Measurements from ENCODE around the gene NKTR. TPM values are rescaled to one million over a fixed set of nuclear protein-coding genes. Genes with fewer than 3 reads are reported as not detected.

NKTR gene
- total RNA-seq, 4 donors from 2014 or later = 96.3 to 172 (median 133) TPM

DNA sequence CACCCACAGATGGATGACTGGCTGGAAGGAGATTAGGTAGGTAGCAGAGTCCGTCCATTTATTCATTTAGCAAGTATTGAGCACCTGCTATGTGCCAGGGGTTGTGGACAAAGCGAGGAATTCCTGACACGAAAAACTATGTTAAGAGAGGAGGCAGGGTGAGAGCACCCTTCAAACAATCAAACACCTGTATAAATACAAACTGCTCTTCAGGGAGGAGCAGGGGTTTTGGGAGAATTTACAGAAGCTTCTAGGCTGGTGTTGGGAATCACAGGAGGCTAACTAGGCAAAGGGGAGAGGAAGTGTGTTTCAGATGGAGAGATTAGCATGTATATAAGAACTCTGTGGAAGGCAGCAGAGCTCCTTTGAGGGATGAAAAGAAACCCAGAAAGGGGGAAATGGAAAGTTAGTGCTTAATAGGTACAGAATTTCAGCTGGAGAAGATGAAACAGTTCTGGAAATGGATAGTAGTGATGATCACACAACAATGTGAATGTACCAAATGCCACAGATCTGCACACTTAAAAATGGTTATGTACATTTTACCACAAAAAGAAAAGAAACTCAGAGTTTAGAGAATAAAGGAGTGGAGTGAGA, 17.9 kb upstream of the NKTR start:
- 0 to 2% methylated on average over 1 to 3 of the region's 3 CpGs for WGBS, 2 donors (ENCODE audit: low coverage in 1 of 2)
- DNase-seq = no peak
- H3K4me3 ChIP-seq = peak overlapping the region; percentile 64 to 80 (median 72)
- no peaks in the 10 kb centered on the region for H3K36me3 ChIP-seq
- intact Hi-C loops (cut with DNase I; ENCODE audit: low total_unique reads) = loop anchor here (10.0 kb wide), 1 partner anchor 162 kb away; no protein-coding TSS in a partner anchor
- H3K27me3 ChIP-seq = no peaks in the 10 kb centered on the region
- no peak for TF ChIP-seq EP300 (IDR thresholded peaks at IDR 0.05; ENCODE audit: low read depth)
- no peak for TF ChIP-seq POLR2AphosphoS5 (IDR thresholded peaks at IDR 0.05)
- TF ChIP-seq POLR2A (IDR thresholded peaks at IDR 0.05) = no peak
- TF ChIP-seq CTCF (IDR thresholded peaks at IDR 0.05) = no peak
- H3K4me1 ChIP-seq = peaks cover 0 to 22% (median 8%) of the 10 kb centered on the region in 4 donors
- H3K27ac ChIP-seq = peak overlapping the region; percentile 84 to 93 (median 90)
- H3K9me3 ChIP-seq = no peaks in the 10 kb centered on the region
- in situ Hi-C loops (cut with MboI; ENCODE audit: low pct_ligation_motif_present in 1 of 4, low pct_unique_long_range_greater_than_20kb in 1 of 4, low sequenced_read_pairs in 3 of 4) = loop anchor here in 1 of 4 donors (25.0 kb wide), 1 partner anchor 180 kb away; the partner anchor contains the start of gene CCDC13

- Histone ChIP-seq H3K4me3 (no peak overlapping the region), H3K36me3 (no peaks in the 10 kb centered on the region), H3K27ac (no peak overlapping the region), H3K4me1 (peaks cover 5 to 23% (median 12%) of the 10 kb centered on the region in 4 donors), H3K27me3 (no peaks in the 10 kb centered on the region), H3K9me3 (no peaks in the 10 kb centered on the region)
- intact Hi-C loops (cut with DNase I; ENCODE audit: low total_unique reads) (loop anchor here (10.0 kb wide), 1 partner anchor 156 kb away; no protein-coding TSS in a partner anchor), in situ Hi-C loops (cut with MboI; ENCODE audit: low pct_ligation_motif_present in 1 of 4, low pct_unique_long_range_greater_than_20kb in 1 of 4, low sequenced_read_pairs in 3 of 4) (loop anchor here in 1 of 4 donors (25.0 kb wide), 1 partner anchor 174 kb away; the partner anchor contains the start of gene CCDC13)
- no peak for DNase-seq
- WGBS, 2 donors (ENCODE audit: low coverage in 1 of 2) = 89% methylated on average over 5 of the region's 5 CpGs; no CpG with 5 or more reads in 1 of the 2 donors
- TF ChIP-seq CTCF (IDR thresholded peaks at IDR 0.05) (no peak), POLR2A (IDR thresholded peaks at IDR 0.05) (no peak), EP300 (IDR thresholded peaks at IDR 0.05; ENCODE audit: low read depth) (no peak), POLR2AphosphoS5 (IDR thresholded peaks at IDR 0.05) (no peak)
These were observed 11.9 kb upstream of the NKTR start for GRCh38 chr3:42588625-42589024.

DNA sequence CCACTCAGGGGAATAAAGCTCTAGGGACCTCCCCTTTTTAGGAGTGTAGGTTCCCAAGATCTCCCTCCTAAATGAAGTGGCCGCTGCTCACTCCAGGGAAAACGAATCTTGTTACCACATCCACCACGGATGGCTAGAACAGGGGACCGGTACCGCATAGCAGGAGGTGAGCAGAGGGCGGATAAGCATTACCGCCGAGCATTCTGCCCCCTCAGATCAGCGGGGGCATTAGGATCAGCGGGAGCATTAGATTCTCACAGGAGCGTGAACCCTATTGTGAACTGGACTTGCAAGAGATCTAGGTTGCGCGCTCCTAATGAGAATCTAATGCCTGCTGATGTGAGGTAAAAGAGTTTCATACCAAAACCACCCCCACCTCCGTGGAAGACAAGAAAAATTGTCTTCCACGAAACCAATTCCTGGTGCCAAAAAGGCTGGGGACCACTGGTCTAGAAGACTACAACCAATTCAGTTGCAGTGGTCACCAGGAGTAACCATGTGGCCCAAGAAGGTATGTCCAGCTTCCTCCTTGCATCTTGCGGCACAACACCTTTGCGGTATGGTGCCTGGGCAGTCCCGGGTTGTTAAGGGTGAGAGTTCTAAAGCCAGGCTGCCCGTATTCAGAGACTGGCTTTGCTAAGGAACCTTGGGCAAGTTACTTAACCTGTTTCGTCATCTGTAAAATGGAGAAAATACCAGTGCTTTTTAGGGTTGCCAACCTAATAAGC, 10.9 kb upstream of the NKTR start:
- Histone ChIP-seq H3K27ac (peak overlapping the region; percentile 87 to 93 (median 90)), H3K27me3 (no peaks in the 10 kb centered on the region), H3K36me3 (peaks cover 0 to 7% (median 0%) of the 10 kb centered on the region in 4 donors), H3K9me3 (no peaks in the 10 kb centered on the region), H3K4me3 (peak overlapping the region in 2 of 4 donors; percentile 65 to 90), H3K4me1 (peaks cover 5 to 23% (median 12%) of the 10 kb centered on the region in 4 donors)
- 79 to 91% methylated on average over 5 to 19 of the region's 20 CpGs for WGBS, 2 donors (ENCODE audit: low coverage in 1 of 2)
- no peak for DNase-seq
- intact Hi-C loops (cut with DNase I; ENCODE audit: low total_unique reads) (loop anchor here (10.0 kb wide), 1 partner anchor 155 kb away; no protein-coding TSS in a partner anchor), in situ Hi-C loops (cut with MboI; ENCODE audit: low pct_ligation_motif_present in 1 of 4, low pct_unique_long_range_greater_than_20kb in 1 of 4, low sequenced_read_pairs in 3 of 4) (loop anchor here in 1 of 4 donors (25.0 kb wide), 1 partner anchor 173 kb away; the partner anchor contains the start of gene CCDC13)
- no peak for TF ChIP-seq POLR2AphosphoS5 (IDR thresholded peaks at IDR 0.05)
- no peak for TF ChIP-seq POLR2A (IDR thresholded peaks at IDR 0.05)
- TF ChIP-seq EP300 (IDR thresholded peaks at IDR 0.05; ENCODE audit: low read depth) = no peak
- no peak for TF ChIP-seq CTCF (IDR thresholded peaks at IDR 0.05)
